ENCODE results near the gene PPID. TPM values are rescaled to one million over a fixed set of nuclear protein-coding genes. Genes with fewer than 3 reads are reported as not detected.

Gene PPID
- total and polyA plus RNA-seq, 9 of the 15 experiments (the other 6 are each of a cell fraction or from before 2014, with no cell fraction given), result 46.5 to 160 (median 98.6) TPM

DNA sequence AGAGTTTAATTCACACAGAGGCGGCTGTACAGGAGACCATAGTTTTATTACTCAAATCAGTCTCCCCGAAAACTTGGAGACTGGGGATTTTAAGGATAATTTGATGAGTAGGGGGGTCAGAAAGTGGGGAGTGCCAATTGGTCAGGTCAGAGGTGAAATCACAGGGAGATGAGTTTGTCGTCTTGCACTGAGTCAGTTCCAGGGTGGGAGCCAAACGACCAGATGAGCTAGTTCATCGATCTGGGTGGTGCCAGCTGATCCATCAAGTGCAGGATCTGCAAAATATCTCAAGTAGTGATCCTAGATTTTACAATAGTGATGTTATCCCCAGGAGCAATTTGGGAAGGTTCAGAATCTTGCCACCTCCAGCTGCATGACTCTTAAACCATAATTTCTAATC is 47.1 kb downstream of the PPID start (continued):
- TF ChIP-seq GMEB1 (CRISPR knock-in tag; IDR thresholded peaks at IDR 0.05) (no peak), MTA3 (IDR thresholded peaks at IDR 0.05; ENCODE audit: borderline replicate concordance) (no peak), FOXK1 (CRISPR knock-in tag; IDR thresholded peaks at IDR 0.05; ENCODE audit: borderline replicate concordance) (no peak), IRF1 (CRISPR knock-in tag; IDR thresholded peaks at IDR 0.05; ENCODE audit: borderline replicate concordance) (no peak)
- TF ChIP-seq, protein P1, sequence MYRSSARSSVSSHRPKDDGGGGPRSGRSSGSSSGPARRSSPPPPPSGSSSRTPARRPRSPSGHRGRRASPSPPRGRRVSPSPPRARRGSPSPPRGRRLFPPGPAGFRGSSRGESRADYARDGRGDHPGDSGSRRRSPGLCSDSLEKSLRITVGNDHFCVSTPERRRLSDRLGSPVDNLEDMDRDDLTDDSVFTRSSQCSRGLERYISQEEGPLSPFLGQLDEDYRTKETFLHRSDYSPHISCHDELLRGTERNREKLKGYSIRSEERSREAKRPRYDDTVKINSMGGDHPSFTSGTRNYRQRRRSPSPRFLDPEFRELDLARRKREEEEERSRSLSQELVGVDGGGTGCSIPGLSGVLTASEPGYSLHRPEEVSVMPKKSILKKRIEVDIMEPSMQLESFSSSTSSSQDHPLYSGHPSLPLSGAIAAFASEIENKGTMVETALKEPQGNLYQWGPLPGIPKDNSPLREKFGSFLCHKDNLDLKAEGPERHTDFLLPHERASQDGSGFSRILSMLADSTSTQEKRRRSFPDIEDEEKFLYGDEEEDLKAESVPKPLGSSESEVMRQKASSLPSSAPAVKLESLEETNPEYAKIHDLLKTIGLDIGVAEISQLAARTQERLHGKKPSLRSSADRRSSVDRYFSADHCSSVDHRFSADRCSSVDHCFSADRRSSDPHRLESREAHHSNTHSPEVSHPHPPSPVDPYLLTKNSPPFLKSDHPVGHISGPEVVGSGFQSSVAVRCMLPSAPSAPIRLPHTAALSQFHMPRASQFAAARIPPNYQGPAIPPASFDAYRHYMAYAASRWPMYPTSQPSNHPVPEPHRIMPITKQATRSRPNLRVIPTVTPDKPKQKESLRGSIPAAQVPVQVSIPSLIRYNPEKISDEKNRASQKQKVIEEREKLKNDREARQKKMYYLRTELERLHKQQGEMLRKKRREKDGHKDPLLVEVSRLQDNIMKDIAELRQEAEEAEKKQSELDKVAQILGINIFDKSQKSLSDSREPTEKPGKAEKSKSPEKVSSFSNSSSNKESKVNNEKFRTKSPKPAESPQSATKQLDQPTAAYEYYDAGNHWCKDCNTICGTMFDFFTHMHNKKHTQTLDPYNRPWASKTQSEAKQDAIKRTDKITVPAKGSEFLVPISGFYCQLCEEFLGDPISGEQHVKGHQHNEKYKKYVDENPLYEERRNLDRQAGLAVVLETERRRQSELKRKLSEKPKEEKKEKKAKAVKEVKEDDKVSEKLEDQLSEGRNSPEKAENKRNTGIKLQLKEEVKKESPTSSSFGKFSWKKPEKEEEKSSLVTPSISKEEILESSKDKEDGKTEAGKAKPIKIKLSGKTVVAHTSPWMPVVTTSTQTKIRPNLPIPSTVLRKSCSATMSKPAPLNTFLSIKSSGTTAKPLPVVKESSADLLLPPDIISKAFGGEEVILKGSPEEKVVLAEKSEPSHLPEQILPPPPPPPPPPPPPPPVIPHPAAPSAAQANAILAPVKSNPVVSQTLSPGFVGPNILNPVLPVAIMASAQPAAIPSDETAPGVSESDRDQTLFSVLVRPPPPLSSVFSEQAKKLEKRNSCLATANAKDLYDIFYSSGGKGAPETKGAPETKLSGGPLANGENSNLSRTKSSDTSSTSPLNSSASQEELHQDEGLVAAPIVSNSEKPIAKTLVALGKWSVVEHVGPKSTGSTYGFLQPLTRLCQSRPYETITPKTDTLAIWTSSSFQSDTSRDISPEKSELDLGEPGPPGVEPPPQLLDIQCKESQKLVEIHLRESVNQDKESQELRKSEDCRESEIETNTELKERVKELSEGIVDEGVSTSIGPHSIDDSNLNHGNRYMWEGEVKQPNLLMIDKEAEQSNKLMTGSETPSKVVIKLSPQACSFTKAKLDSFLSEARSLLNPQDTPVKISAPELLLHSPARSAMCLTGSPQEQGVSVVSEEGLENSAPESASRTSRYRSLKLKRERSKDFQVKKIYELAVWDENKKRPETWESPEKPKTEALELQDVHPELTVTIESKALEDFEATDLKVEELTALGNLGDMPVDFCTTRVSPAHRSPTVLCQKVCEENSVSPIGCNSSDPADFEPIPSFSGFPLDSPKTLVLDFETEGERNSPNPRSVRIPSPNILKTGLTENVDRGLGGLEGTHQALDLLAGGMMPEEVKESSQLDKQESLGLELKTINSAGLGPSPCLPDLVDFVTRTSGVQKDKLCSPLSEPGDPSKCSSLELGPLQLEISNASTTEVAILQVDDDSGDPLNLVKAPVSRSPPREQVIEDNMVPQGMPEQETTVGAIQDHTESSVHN (IDR thresholded peaks at IDR 0.05; ENCODE audit: borderline replicate concordance in 1 of 2, low read depth in 1 of 2), result no peak
